ENCODE data around the gene GCN1. TPM values are rescaled to one million over a fixed set of nuclear protein-coding genes. Genes with fewer than 3 reads are reported as not detected.
A peak's percentile ranks its signal among the peaks of the same experiment; 100 is the strongest.

GCN1 gene
- total and polyA plus RNA-seq, 2 donors (not counting 1 experiment from before 2014, with no cell fraction given) = 30.8 to 93.1 TPM

DNA sequence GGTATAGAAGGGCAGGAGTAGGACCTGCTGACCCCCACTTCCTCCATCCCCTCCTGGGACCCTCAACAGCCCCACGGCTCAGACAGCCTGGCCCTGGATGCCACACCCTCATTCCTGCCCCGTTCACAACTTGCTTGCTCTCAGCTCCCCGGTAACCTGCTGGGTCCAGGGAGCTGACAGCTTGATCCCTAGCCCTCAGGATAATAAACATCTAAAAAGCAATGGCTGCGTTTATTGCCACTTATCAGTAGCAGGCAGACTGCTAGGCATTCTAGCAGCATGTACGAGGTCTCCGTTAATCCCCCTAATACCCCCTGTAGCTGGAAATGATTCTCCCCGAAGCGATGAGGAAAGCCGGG lies 30.7 kb upstream of the GCN1 start:
- peak overlapping the region; percentile 42 for H3K27ac ChIP-seq (ENCODE audit: insufficient read depth, low read length)
- no peak overlapping the region for H3K9ac ChIP-seq (ENCODE audit: insufficient read depth, low read length)

DNA sequence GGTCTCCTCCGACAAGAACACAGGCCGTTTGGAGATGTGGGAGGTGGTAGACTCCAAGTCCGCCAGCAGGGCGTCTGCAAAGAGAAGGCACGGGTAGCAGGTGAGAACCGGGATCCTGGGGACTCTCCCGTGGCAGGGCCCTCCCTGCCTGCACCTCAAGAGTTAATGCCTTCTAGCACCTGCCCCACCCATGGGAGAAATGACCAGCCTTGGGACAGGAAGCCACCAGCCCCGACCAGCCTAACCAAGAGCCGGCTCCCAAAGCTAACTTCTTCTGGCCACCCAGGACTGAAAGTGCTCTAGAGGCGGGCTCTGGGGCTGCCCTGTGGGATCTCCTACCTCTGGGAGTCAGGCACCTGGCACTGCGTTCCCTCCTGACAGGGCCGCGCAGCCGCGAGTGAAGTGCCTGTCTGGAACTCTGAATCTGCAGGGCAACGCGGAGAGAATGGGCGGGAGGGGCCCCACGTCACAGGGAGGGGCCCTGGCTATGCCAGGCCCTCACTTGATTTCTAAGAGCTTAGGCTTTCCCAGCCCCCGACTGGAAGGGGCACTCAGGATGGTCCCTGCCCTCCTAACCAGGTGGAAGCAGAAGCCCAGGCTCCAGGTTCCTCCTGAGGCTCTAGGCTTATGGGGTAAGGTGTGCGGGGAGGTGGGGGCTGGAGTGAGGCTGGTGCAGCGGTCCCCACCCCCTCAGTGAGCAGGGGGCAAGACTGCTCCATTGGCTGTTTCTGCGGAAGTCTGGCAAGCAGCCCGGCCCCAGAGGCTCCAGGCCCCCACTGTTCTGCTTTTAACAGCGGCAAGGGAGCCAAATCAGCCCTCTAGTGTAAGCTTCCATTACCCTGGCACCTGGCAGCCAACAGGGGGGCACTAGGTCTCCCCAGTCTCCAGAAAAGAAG lies 30.0 kb upstream of the GCN1 start:
- Histone ChIP-seq H3K79me2 (ENCODE audit: control insufficient read depth, insufficient read depth, low read length) (peaks cover 64% of the 10 kb centered on the region), H2AFZ (ENCODE audit: low read length) (no peak overlapping the region), H3K9me3 (ENCODE audit: control insufficient read depth, insufficient read depth, low read depth, low read length) (no peaks in the 10 kb centered on the region), H3K4me3 (replicated peaks in 1 of 4; ENCODE audit: control extremely low read depth in 1 of 4, insufficient read depth in 1 of 4, low read depth in 3 of 4, low read length in 4 of 4) (no peak overlapping the region), H3K4me2 (ENCODE audit: extremely low read depth, insufficient read depth, low read length) (no peak overlapping the region), H3K4me1 (ENCODE audit: control insufficient read depth, extremely low read depth, insufficient read depth, low read length) (peaks cover 17% of the 10 kb centered on the region), H3K36me3 (ENCODE audit: control insufficient read depth, insufficient read depth, low read length) (peaks cover 36% of the 10 kb centered on the region), H3K27ac (ENCODE audit: insufficient read depth, low read length) (peak overlapping the region; percentile 42), H3K9ac (ENCODE audit: insufficient read depth, low read length) (no peak overlapping the region), H3K27me3 (ENCODE audit: control insufficient read depth, insufficient read depth, low read length) (no peaks in the 10 kb centered on the region), H4K20me1 (ENCODE audit: control insufficient read depth, extremely low read depth, insufficient read depth, low read length) (no peaks in the 10 kb centered on the region)
- no peak for DNase-seq (ENCODE audit: low read depth in 2 of 2)
- TF ChIP-seq, protein P1, sequence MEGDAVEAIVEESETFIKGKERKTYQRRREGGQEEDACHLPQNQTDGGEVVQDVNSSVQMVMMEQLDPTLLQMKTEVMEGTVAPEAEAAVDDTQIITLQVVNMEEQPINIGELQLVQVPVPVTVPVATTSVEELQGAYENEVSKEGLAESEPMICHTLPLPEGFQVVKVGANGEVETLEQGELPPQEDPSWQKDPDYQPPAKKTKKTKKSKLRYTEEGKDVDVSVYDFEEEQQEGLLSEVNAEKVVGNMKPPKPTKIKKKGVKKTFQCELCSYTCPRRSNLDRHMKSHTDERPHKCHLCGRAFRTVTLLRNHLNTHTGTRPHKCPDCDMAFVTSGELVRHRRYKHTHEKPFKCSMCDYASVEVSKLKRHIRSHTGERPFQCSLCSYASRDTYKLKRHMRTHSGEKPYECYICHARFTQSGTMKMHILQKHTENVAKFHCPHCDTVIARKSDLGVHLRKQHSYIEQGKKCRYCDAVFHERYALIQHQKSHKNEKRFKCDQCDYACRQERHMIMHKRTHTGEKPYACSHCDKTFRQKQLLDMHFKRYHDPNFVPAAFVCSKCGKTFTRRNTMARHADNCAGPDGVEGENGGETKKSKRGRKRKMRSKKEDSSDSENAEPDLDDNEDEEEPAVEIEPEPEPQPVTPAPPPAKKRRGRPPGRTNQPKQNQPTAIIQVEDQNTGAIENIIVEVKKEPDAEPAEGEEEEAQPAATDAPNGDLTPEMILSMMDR (conservative IDR thresholded peaks at IDR 0.05 in 1 of 2, IDR thresholded peaks at IDR 0.05 in 1 of 2; ENCODE audit: low read depth in 1 of 2, low read length in 2 of 2) = no peak
- no peak for TF ChIP-seq EZH2 (IDR thresholded peaks at IDR 0.05; ENCODE audit: low read length, missing control alignments)

More for the DNA sequence above, 30.7 kb upstream of the GCN1 start:
- H3K79me2 ChIP-seq (ENCODE audit: control insufficient read depth, insufficient read depth, low read length) = peaks cover 70% of the 10 kb centered on the region
- peaks cover 24% of the 10 kb centered on the region for H3K4me1 ChIP-seq (ENCODE audit: control insufficient read depth, extremely low read depth, insufficient read depth, low read length)
- no peaks in the 10 kb centered on the region for H4K20me1 ChIP-seq (ENCODE audit: control insufficient read depth, extremely low read depth, insufficient read depth, low read length)
- H2AFZ ChIP-seq (ENCODE audit: low read length) = no peak overlapping the region
- no peak overlapping the region for H3K4me3 ChIP-seq (replicated peaks in 1 of 4; ENCODE audit: control extremely low read depth in 1 of 4, insufficient read depth in 1 of 4, low read depth in 3 of 4, low read length in 4 of 4)
- H3K27me3 ChIP-seq (ENCODE audit: control insufficient read depth, insufficient read depth, low read length) = no peaks in the 10 kb centered on the region
- no peak for DNase-seq (ENCODE audit: low read depth in 2 of 2)
- no peaks in the 10 kb centered on the region for H3K9me3 ChIP-seq (ENCODE audit: control insufficient read depth, insufficient read depth, low read depth, low read length)
- TF ChIP-seq EZH2 (IDR thresholded peaks at IDR 0.05; ENCODE audit: low read length, missing control alignments) = no peak
- TF ChIP-seq, protein P1 (conservative IDR thresholded peaks at IDR 0.05 in 1 of 2, IDR thresholded peaks at IDR 0.05 in 1 of 2; ENCODE audit: low read depth in 1 of 2, low read length in 2 of 2) = no peak
- H3K4me2 ChIP-seq (ENCODE audit: extremely low read depth, insufficient read depth, low read length) = no peak overlapping the region
- H3K36me3 ChIP-seq (ENCODE audit: control insufficient read depth, insufficient read depth, low read length) = peaks cover 31% of the 10 kb centered on the region

GRCh38 chr12:120223458-120224303 lies 29.2 kb upstream of the GCN1 start:
- no peak overlapping the region for H3K9ac ChIP-seq (ENCODE audit: insufficient read depth, low read length)
- H3K4me2 ChIP-seq (ENCODE audit: extremely low read depth, insufficient read depth, low read length) = no peak overlapping the region
- H3K4me3 ChIP-seq (replicated peaks in 1 of 4; ENCODE audit: control extremely low read depth in 1 of 4, insufficient read depth in 1 of 4, low read depth in 3 of 4, low read length in 4 of 4) = no peak overlapping the region
- no peaks in the 10 kb centered on the region for H4K20me1 ChIP-seq (ENCODE audit: control insufficient read depth, extremely low read depth, insufficient read depth, low read length)
- peaks cover 55% of the 10 kb centered on the region for H3K79me2 ChIP-seq (ENCODE audit: control insufficient read depth, insufficient read depth, low read length)
- TF ChIP-seq, protein P1 (conservative IDR thresholded peaks at IDR 0.05 in 1 of 2, IDR thresholded peaks at IDR 0.05 in 1 of 2; ENCODE audit: low read depth in 1 of 2, low read length in 2 of 2) = no peak
- TF ChIP-seq EZH2 (IDR thresholded peaks at IDR 0.05; ENCODE audit: low read length, missing control alignments) = no peak
- H2AFZ ChIP-seq (ENCODE audit: low read length) = no peak overlapping the region
- peaks cover 9% of the 10 kb centered on the region for H3K4me1 ChIP-seq (ENCODE audit: control insufficient read depth, extremely low read depth, insufficient read depth, low read length)
- peaks cover 42% of the 10 kb centered on the region for H3K36me3 ChIP-seq (ENCODE audit: control insufficient read depth, insufficient read depth, low read length)
- no peaks in the 10 kb centered on the region for H3K9me3 ChIP-seq (ENCODE audit: control insufficient read depth, insufficient read depth, low read depth, low read length)
- H3K27ac ChIP-seq (ENCODE audit: insufficient read depth, low read length) = no peak overlapping the region
- H3K27me3 ChIP-seq (ENCODE audit: control insufficient read depth, insufficient read depth, low read length) = no peaks in the 10 kb centered on the region
- DNase-seq (ENCODE audit: low read depth in 2 of 2) = no peak
